ENCODE results near the gene BRME1.

DNA sequence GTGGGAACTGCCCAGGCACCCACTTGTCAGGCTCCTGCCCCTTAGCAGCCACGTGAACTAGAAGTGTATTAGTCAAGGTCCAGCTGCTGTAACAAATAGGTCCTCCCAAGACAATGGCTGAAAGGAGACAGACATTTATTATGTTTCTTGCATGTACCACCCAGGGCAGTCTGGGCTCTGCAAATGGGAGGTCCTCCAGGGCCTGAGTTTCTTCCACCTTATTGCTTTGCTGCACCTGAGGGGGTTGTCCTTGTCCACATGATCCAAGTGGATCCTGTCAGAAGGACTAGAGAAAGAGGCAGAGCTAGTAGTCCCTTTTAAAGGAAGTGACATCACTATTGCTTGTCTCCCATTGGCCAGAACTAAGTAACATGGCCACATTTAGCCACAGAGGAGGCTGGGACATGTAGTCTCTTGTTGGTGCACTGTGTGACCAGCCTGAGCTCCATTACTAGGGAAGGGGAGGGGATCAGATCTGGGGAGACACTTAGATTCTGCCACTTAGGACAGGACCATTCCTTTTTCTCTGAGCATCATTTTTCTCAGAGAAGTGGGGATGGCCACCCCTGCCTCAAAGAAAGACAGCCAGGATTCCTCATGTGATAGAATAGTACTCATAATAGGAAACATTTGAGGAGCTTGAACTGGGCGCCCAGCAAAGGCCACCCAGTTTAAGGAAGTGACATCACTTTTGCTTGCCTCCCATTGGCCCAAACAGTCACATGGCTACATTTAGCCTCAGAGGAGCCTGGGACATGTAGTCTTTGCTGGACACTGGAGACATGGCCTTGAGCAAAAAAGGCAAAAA, 15.2 kb upstream of the BRME1 start:
- TF ChIP-seq, protein P1, sequence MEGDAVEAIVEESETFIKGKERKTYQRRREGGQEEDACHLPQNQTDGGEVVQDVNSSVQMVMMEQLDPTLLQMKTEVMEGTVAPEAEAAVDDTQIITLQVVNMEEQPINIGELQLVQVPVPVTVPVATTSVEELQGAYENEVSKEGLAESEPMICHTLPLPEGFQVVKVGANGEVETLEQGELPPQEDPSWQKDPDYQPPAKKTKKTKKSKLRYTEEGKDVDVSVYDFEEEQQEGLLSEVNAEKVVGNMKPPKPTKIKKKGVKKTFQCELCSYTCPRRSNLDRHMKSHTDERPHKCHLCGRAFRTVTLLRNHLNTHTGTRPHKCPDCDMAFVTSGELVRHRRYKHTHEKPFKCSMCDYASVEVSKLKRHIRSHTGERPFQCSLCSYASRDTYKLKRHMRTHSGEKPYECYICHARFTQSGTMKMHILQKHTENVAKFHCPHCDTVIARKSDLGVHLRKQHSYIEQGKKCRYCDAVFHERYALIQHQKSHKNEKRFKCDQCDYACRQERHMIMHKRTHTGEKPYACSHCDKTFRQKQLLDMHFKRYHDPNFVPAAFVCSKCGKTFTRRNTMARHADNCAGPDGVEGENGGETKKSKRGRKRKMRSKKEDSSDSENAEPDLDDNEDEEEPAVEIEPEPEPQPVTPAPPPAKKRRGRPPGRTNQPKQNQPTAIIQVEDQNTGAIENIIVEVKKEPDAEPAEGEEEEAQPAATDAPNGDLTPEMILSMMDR (optimal IDR thresholded peaks at IDR 0.05 in 1 of 3, IDR thresholded peaks at IDR 0.05 in 1 of 3, conservative IDR thresholded peaks at IDR 0.05 in 1 of 3; ENCODE audit: extremely low read depth in 1 of 3, insufficient read depth in 2 of 3, low read length in 3 of 3): no peak
- no peak for TF ChIP-seq EZH2 (IDR thresholded peaks at IDR 0.05; ENCODE audit: low read length)
